HTERT RPE-1 (cell line): ENCODE data around the gene TIMM29.

Experiments
- in situ Hi-C: fragments of 300-500 bp; cut with MboI; formaldehyde crosslinking; loops from 4 replicates; pipeline ENCODE4 v1.14.3; 2020; ENCODE audit warnings: low sequenced_read_pairs

The TIMM29 gene

DNA sequence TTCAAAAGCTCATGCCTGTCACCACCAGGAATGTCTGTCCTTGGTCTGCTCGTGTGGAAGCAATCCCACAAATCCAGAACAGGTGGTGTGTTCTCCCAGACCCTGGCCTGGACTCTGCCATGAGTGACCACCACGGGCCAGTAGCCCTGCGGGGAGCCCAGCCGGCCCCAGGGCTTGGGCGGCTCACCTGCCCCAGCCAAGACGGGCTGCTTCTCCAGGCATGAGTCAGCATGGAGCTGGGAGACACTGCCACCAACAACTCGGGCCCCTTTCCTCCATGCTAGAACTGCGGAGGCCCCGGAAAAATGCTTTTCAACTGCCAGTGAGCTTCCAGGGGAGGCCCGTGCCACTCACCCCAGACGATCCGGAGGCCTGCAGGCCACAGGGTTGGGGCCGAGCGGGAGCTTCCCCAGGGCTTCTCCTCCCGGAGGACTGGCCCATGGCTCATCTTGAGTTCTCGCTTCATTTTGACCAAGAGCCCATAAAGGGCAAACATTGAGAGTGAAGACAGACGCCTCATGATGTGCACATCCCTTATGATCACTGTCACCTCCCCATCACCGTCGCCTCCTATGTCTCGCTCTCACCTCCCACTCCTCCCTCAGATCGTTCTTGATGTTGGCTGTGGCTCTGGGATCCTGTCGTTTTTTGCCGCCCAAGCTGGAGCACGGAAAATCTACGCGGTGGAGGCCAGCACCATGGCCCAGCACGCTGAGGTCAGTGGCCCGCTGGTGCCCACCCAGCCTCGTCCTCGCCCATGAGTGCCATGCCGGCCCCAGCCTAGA, 16.8 kb upstream of the TIMM29 start:
- in situ Hi-C loops, result no loop called here

DNA sequence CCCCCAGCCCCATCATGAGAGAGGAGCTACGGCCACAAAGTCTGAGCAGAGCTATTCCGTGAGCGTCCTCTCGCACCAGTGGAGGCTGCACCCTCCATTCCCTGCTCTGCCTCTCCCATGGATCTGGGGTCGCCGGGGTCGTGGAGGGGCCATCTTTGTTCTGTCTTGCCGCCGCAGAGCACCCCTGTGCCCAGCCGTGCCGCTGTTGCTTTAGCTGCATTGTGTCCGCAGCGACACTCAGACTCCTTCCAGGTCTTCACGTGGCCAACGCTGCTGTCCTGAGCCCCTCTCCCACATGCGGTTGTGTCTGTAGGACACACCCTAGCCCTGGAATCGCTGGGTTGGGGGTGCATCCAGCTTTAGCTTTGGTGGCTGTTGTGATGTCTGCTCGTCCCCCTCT, 16.0 kb upstream of the TIMM29 start:
- in situ Hi-C loops, result no loop called here

DNA sequence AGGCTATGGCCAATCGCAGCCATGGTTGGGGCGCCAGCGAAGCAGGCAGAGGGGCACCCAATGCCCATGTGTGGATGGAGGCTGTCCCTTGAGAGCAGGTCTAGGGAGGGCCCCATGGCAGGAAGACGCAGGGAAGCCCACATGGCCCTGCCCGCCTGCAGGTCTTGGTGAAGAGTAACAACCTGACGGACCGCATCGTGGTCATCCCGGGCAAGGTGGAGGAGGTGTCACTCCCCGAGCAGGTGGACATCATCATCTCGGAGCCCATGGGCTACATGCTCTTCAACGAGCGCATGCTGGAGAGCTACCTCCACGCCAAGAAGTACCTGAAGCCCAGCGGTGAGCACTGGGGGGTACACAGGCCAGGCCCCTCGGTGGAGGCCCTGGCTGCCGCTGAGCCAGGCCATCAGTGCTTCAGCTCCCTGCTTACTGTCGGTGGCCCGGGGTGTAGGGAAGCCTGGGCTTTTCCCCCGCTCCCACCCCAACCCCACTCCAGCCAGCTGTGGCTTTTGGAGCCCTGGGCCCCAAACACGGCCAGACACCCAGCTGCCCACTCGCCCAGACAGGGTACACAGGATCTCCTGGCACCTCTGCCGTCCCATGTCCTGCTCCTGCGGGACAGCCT, 14.8 kb upstream of the TIMM29 start:
- in situ Hi-C loops, result no loop called here

DNA sequence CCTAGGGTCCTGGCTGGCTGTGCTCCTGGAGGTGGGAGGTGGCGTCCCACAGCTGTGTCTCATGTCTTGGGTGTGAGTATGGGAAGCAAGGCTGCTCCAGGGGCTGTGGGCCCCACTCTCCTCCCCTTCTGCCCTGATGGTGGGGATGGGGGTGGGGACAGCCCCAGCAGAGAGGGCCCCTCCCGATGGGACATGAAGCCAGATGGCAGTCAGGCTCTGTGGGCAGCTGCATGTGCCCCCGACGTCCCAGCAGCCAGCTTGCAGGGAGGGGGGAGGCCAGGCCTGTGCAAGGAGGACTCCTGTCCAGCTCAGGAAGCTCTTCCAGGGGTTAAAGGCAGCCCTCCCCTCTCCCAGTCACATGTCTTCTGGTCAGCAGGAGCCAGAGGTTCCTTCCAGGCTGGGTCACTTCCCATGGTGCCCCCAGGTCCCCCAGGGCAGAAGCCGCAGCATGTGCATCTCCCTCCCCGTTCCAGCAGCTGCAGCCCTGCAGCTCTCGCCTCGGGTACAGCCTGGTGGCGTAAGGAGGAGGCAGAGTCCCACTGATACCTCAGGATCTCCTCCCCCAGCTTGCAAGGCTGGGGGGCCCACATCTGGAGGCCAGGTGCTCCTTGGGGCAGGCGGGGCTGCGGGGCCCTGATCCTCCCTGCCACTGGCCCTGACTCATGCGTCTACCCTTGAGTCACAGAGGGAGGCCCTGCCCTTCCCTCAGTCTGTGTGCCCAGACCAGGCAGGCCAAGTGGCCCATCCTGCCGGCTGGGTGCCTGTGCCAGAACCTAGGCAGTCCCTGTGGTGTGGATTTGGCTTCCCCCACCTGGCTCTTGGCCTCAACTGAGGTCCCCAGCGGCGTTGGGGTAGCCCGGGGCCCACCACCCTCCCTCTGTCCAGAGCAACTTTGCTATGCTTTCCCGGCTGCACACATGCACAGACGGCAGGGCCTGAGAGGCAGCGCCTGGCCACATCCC, 13.2 kb upstream of the TIMM29 start:
- in situ Hi-C loops, result no loop called here

DNA sequence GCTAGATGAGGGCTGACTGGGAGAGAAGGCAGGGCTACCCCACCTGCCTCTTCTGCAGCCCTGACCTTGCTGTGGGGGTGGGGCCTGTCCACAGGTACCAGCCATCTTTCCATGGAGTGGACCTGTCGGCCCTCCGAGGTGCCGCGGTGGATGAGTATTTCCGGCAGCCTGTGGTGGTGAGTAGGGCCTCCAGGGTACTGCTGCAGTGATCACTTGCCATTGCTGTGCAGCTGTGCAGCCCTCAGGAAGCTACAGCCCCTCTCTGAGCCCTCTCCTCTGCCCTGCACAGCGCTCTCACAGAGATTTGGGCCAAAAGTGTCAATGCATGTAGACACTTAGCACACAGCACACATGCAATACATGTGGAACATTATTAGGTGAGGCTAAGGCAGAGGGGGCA, 12.0 kb upstream of the TIMM29 start:
- in situ Hi-C loops, result no loop called here

DNA sequence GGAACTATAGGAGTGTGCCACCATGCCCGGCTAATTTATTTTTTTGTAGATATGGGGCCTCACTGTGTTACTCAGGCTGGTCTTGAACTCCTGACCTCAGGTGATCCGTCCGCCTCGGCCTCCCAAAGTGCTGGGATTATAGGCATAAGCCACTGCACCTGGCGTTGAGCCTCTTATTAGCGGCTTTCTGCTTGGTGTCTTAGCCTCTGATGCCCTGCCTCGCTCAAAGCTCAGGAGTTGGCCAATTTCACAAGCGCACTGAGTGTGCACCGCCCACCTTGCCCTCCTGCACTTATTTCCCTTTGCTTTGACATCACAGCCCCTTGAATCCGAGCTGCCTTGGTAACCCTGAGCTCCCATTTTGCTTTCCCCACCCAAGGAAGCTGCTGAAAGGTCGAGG, 10.3 kb upstream of the TIMM29 start:
- in situ Hi-C loops, result no loop called here

DNA sequence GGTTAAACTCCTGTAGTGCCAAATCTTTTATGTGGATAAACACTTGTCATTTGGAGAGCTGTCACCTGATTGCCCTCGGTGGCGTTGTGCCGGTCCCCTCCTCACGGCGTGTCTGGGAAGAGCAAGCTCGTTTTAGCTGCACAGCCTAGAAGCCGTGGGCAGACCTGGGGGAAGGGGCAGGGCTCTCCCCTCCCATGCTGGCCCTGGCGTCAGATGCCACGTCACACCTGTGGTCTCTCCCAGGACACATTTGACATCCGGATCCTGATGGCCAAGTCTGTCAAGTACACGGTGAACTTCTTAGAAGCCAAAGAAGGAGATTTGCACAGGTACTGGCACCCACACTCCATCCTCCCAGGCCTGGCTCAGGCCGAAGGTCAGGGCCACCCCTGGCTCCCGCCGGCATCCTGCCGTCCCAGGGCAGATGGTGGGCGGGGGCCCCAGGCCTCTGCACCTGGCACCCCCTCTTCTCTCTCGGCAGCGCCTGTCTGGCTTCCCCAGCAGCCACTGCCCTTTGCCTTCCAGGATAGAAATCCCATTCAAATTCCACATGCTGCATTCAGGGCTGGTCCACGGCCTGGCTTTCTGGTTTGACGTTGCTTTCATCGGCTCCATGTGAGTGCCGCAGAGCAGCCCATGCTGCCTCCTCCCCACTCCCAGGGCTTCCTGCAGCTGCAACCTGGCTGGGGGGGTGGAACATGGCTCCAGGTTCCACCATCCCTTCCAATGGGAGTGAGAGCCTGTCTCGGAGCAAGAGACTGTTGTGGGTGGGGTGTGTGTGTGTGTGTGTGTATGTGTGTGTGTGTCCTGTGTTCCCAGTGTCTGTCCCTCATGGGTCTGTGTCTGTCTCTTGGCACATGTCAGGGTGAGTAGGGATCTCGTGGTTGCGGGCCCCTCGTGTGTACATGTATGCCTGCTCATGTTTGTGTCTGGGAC, 9.0 kb upstream of the TIMM29 start:
- in situ Hi-C loops, result no loop called here

DNA sequence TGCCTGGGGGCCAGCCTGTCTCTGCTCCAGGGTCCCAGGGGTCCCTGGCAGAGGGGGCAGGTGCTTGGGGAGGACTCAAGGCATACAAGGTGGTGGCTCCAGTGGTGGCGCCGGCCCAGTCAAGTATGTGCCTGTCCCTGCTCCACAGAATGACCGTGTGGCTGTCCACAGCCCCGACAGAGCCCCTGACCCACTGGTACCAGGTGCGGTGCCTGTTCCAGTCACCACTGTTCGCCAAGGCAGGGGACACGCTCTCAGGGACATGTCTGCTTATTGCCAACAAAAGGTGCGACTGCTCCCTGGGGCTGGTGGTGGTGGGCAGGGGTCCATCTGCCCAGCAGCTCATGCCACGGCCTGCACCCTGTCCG, 8.3 kb upstream of the TIMM29 start:
- in situ Hi-C loops, result no loop called here

DNA sequence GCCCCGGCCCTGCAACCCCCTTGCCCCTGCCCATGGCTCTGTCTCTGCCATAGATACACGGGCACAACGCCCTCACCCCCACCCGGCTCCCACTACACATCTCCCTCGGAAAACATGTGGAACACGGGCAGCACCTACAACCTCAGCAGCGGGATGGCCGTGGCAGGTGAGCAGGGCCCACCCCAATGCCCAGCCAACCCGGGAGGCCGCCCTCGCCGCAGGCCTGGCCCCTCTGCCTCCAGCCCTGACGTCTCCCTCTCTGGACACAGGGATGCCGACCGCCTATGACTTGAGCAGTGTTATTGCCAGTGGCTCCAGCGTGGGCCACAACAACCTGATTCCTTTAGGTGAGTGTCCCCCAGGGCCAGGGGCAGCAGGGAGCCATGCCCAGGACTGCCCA, 7.8 kb upstream of the TIMM29 start:
- in situ Hi-C loops, result no loop called here

DNA sequence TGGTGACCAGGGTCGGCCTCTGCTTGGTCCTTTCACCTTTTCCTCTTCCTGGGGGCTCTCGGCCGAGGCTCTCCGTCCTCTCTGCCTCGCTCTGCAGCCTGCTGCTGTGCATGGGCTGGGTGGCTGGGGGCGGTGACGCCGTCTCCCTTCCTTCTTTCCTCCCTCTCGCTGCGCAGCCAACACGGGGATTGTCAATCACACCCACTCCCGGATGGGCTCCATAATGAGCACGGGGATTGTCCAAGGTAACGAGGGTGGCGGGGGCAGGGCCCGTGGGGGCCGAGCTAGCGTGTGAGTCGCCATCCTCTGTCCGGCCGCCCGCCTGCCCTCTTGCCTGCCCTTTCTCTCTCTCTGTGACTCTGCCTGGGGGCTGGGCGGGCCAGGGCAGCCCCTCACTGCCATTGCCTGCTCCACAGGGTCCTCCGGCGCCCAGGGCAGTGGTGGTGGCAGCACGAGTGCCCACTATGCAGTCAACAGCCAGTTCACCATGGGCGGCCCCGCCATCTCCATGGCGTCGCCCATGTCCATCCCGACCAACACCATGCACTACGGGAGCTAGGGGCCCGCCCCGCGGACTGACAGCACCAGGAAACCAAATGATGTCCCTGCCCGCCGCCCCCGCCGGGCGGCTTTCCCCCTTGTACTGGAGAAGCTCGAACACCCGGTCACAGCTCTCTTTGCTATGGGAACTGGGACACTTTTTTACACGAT, 7.3 kb upstream of the TIMM29 start:
- in situ Hi-C loops, result no loop called here

DNA sequence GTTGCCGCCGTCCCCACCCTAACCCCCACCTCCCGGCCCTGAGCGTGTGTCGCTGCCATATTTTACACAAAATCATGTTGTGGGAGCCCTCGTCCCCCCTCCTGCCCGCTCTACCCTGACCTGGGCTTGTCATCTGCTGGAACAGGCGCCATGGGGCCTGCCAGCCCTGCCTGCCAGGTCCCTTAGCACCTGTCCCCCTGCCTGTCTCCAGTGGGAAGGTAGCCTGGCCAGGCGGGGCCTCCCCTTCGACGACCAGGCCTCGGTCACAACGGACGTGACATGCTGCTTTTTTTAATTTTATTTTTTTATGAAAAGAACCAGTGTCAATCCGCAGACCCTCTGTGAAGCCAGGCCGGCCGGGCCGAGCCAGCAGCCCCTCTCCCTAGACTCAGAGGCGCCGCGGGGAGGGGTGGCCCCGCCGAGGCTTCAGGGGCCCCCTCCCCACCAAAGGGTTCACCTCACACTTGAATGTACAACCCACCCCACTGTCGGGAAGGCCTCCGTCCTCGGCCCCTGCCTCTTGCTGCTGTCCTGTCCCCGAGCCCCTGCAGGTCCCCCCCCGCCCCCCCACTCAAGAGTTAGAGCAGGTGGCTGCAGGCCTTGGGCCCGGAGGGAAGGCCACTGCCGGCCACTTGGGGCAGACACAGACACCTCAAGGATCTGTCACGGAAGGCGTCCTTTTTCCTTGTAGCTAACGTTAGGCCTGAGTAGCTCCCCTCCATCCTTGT, 6.5 kb upstream of the TIMM29 start:
- in situ Hi-C loops, result no loop called here

DNA sequence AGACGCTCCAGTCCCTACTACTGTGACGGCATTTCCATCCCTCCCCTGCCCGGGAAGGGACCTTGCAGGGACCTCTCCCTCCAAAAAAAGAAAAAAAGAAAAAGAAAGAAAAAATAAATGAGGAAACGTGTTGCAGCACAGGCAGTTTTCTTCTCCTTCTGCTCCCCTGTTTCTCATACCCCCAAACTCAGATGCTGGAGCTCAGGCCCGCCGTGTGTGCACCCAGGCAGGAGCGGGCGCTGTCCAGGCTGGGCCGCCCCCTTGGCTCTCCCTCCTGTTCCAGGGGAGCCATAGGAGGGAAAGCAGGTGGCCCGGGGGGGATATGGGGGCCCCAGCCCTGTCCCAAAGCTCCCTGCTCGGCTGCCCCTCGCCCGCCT, 6.0 kb upstream of the TIMM29 start:
- in situ Hi-C loops, result no loop called here

DNA sequence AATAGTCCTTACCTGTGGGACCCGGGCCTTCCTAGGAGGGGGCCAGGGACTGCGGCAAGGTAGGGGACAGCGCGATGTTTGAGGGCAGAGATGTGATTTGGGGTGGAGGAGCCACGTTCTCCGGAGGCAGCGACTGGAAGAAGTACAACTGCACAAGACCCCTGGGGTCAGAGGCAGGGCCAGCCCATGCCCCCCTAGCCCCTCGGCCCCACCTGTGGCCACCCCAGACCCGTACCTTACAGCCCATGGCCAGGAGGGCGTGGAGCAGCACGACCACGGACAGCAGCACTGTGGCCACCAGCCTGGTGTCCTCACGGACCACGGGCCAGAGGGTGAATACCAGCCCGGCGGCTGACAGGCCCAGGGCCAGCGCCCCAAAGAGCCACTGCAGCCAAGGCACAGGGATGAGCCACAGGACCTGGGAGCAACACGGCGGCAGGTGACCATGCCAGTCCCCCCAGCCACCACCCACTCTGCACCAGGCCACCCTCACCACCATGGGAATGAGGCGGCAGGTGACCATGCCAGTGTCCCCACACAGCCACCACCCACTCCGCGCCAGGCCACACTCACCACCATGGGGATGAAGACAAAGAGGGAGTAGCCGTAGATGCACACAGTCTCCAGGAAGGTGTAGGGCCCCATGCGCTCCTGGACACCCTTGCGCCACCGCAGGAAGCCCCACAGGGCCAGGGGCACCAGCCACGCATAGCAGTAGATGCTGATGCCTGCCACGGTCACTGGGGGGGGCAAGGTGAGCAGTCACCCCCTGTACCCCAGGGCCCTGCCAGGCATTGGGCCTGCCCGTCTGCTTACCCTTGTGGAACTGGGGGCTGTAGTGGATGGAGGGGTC, 5.1 kb upstream of the TIMM29 start:
- in situ Hi-C loops, result no loop called here

DNA sequence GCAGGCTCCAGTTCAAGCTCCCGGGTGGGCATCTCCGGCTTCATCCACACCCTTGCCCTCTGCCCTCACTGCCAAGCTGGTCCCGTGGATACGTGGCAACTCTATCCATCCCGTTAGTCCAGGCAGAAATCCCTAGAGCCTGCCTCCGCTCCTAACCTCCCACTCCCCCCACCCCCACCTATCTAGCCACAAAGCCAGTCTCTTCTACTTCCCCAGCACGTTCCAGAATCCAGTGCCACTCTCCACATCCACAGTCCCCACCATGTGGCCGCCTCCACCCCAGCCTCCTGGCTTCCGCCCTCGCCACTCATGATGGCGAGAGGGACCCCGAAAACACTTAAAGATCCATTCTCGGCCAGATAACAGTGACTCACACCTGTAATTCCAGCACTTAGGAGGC, 4.0 kb upstream of the TIMM29 start:
- in situ Hi-C loops, result no loop called here

DNA sequence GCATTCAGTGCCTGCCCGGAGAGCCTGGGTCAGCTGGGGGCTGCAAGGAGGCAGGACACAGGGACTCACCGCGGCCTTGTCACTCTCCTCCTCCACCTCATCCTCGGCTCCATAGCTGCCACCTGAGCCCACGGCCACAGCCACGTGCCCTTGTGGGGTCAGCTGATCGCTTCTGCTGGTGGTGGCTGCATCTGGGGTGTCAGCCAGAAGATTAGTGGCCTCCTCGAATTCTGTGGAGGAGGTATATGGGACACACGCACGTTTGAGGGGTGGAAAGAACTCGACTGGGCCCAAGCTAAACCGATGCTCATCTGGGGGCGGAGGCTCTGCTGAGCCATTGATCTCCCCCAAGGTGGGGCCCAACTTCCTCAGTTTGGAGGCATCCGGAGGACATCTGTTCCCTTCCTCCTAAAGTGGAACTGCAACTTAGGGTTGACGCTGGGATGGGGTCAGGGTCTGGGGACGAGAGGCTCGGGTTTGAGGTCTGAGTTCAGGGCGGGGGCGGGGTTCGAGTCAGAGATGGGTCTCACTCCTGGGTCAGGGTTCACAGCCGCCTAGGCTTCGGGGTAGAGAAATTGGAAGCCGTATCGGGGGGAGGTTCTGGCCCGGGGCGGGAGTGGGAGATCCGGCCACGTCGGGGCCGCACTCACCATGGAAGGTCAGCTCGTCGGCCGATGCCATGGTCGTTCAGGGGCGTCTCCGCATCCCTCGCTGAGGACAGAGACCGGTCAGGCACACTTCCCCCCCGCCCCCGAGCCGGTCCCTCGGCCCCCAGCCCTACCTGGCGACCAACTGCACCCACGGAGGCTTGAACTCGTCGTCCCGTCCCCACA, 665 bp upstream of the TIMM29 start:
- in situ Hi-C loops, result no loop called here

DNA sequence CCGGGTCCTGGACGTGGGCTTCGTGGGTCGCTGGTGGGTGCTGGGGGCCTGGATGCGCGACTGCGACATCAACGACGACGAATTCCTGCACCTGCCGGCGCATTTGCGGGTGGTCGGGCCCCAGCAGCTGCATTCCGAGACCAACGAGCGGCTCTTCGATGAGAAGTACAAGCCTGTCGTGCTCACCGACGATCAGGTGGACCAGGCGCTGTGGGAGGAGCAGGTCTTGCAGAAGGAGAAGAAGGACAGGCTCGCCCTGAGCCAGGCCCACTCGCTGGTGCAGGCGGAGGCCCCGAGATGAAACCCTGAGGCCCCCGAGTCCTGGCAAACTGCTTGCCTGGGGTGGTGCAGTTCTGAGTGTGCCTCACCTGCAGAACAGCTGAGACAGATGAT, 787 bp downstream of the TIMM29 start:
- in situ Hi-C loops, result no loop called here

DNA sequence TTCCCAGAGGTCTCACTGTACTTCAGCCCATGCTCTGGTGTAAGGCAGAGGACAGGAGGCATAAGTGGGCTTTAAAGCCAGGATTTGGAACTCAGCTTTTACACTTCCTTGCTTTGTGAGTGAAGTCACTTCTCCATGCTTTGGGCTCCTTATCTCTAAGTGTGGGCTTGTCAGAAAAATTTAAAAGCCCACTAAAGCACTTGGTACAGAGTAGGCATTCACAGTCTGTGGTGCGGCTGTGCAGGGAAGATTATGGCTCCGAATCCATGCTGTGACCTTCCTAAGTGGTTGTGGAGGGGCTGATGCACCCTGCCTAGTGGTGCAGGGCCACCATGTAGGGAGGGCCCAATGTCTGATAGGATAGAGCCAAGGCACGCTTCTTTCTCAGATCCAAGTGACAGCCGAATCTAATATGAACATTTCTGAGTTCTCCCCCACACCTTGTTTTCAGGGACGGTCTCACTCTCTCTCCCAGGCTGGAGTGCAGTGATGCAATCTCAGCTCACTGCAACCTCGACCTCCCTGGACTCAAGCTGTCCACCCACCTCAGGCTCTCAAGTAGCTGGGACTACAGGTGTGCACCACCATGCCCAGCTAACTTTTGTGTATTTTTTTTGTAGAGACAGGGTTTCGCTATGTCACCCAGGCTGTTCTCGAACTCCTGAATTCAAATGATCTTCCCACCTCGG, 6.9 kb downstream of the TIMM29 start:
- in situ Hi-C loops, result no loop called here
